NCI-H1105 treated with DMSO at 0.1 percent for 48 hours (cell line): ENCODE results near the gene CIB4.

Source experiments
- DNase-seq: peaks from one replicate; lab custom pipeline; 2025; lab: John Stamatoyannopoulos, UW

Gene CIB4

DNA sequence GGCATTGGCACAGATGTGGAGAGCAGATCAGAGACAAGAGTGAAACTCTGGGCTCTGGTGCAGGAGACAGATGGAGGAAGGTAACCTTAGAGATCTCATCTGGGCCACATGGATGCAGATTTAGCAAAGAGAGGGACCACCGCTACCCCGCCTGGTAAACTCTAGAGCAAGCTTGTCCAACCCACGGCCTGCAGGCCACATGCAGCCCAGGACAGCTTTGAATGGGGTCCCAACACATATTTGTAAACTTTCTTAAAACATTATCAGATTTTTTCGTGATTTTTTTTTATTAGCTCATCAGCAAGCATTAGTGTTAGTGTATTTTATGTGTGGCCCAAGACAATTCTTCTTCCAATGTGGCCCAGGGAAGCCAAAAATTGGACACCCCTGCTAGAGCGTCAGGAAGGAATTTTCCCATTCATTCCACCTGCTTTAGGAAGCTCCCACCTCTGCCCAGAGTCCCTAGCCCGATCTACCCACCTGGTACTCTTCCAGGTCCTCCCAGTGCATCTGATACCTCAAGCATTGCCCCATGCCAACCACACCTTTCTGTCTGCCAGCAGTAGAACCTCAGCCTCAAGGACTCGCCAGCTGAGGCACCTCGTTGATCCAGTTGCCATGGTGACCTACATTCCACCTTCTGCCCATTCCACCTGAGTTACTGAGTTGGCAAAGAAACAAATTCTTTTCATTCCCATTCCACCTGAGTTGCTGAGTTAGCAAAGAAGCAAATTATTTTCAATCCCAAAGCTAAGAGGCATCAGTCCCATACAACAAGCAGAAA, at the start of gene CIB4:
CIB4 (minus strand) TSS at position 586 of the 784 bp plus-strand sequence; CDS start at position 534, 52 bp downstream.
- peak; percentile 31 for DNase-seq

DNA sequence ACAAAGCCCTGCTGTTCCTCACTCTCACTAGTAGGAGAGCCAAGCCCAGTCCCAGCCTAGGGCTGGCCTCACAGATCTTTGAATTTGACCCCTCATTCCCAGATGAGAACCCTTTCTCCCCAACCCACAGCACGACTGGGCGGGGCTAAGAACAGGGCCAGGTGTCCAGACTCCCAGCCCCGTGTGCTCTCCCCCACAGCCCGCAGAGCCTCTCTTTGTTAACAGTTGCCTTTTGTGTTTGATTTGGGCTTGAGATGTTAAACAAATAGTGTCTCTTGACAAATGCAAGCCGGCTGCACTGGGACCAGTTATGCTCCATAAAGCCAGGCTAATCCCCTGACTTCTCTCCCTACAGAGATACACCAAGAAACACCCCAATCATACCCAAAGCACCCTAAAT, 46.6 kb upstream of the CIB4 start:
- DNase-seq = peak; percentile 62

DNA sequence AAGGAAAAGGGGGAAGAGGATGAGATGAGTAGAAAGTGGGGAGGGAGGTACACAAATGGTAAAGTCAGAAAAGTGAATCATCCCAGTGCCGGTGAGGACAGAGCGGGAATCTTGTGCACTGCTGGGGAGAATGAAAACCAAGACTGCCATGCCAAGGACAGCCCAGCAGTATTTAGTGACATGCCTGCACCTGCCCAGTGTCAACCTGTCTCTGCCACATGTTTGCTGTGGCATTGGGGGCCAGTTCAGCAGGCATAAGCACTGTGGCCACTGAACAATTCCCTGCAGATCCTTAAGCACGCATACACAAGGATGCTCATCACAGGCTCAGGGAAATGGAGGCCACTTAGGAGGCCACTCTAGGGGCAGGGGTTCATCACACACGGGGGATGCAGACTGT, 46.2 kb upstream of the CIB4 start:
- DNase-seq = peak; percentile 83

DNA sequence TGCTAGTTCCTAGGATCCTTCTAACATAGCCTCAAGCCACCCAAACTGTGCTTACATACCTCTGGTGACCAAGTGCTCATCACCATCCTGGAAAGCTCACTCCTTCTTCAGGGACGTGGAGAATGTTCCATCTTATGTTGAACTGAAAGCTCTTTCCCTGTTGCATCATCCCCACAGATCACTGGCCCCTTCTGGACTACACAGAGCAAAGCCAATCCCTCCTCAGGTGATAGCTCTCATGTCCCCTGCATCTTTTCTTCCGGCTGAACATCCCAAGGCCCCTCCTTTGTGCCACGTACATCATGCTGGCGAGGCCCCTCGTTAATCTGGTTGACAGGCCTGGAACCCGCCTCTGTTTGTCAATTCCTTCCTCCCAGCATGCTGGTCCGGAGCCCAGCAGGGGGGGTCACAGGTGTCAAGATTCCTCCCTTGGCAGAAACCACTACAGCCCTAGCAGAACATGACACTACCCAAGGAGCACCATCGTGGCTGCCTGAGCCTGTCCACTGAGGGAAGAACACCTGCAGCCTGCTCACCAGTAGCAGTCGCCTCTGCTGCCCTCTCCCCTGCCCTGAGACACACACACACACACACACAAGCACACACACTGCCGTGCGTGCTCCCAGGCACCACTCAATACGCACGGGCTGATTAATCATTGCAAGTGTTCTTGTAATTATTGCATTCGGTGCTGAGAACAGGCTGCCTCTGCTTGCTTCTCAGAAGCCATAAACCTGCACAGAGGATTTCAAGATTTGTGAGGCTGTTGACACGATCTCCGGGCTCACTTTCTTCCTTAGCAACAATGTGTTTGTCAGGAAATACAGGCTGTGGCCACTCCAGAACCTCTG, 45.0 kb upstream of the CIB4 start:
- DNase-seq = peak; percentile 69

DNA sequence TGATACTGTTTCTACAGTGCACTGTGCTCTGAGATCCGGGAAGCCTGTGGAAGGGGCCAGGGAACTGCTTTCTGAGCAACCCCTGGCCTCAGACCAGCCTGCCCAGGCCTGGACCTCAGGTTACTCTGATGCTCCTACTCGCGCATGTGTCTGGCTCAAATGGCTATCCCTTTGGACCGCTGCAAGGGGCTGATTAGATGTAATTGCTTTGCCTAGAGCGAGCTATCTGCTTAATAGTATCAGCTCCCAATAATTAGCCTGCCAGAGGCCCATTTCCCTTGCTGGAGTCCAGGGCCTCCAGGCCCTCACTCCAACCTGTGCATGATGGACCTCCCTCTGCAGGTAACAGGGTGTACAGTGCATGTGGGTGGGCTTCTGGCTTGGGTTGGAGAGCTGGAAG, 44.2 kb upstream of the CIB4 start:
- no peak for DNase-seq

DNA sequence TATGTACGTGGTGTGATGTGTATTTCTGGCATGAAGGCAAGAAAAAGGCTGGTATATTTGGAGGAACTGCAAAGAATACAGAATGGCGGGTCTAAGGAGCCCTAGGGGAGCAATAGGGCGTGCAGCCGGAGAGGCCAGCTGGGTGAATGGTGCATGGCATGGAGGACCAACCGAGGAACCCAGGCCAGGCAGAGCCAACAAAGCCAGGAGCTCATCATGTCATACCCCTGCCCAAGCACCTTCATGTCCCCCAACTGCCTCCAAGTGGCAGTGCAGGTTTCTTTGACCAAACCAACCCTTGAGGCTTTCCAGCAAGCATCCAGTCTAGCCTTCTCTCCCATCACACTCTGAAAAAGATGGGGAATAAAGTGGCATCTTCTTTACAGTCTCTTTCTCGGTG, 42.4 kb upstream of the CIB4 start:
- no peak for DNase-seq

DNA sequence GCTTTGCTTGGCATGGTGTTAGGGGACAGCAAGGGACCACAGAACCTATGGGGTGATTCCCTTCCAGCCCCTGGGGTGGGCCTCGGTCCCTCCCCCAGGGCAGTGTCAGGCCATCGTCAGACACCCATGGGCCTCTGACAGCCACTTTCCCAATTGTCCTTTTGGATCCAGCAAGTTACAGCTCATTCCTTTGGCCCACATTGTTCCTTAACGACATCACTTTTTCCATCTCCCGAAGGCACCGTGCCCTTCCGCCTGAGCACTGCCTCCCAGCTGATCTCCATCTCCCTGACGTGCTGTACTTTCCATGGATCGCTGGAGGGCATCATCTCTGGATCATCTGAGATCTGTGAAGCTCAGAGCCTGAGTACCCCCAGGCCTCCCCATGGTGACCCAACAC, 41.0 kb upstream of the CIB4 start:
- no peak for DNase-seq

DNA sequence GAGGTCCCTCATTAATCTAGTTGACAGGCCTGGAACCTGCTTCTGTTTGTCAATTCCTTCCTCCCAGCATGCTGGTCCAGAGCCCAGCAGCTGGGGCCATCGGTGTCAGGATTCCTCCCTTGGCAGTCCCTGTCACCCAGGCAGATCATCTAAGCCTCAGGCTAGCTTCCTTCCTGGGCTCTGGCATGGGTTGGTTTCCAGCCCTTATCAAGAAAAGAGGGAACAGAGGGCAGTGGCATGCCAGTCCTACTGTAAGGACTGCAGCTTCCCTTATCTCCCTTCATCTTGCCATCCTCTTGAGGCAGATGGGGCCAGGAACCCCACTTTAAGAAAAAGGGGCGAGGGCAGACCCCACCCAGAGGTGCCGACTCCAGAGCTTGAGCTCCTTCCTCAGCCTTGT, 40.5 kb upstream of the CIB4 start:
- DNase-seq = no peak

DNA sequence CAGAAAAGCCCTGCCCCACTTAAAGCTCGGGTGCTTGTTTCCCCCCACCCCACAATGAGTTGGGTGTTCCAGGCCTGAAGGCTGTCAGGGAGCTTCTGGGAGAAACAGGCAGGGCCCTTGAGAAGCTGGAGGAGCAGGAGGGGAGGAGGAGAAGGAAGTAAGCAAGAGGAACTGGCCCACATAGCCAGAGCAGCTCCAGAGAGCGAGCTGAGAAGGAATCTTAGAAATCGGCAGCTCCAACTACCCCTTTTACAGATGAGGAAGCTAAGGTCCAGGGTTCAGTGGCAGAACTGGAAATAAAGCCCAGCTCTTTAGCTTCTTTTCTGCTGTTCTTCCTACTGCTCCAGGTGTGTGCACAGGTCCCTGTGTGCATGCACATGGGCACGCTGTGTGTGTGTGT, 38.7 kb upstream of the CIB4 start:
- no peak for DNase-seq

DNA sequence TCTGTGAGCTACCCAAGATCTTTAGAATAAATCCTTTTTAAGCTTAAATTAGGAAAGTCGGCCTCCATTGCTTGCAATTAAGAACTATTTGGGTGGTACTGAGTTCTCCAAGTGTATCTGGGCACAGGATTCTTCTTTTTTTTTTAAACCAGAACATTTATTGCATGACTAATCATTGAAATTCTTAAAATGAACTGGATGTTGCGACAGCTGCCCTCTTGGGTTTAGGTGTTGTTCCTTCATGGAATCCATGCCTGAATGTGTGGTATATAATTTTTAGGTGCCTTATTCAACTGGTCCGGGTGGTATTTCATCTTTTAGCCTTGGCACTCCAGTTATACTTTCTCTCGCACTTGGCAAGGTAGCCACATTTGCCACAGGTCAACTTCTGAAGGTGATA, 36.9 kb upstream of the CIB4 start:
- DNase-seq = no peak

DNA sequence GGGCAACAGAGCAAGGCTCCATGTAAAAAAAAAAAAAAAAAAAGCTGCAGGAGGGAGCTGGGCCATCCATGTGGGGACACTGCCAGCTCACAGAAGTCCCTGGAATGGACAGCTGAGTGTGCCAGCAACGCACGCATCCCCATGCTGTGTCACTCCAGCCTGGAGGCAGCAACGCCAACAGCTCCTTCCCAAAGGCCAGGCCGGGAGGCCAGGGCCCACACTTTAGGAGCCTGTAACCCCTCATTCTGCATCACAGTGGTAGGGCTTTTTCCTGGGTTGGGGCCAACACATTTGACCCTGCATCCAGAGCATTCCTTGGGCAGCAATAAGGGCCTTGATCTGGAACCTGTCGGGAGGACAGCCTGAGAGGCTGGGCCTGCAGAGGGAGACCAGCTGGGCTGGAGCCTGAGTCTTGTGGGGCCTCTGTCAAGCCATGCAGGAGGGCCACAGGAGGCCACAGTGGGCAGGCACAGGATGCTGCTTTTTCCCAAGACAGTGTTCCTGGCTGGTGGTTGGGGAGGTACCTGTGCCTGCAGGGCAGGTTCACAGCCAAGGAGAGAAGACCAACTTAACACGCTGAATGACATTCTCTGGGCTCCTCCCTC, 34.6 kb upstream of the CIB4 start:
- no peak for DNase-seq

DNA sequence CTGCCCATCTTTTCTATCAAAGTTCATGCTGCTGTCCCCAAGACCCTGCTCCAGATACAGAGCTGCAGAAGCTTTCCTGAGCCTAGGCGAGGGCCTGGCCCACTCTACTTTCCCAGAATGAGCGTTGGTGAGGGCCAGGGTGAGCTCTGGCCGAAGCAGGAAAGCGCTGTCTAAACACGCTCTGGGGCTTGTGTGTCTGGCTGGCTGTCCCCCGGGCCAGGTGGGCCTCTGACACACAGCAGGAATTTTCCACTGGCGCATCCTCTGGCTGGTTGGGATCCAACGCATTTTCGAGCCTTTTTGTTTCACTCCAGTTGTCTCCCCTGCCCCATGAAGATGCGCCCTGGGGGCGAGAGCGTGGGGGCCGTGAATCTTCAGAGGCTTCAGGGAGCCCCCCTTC, 33.6 kb upstream of the CIB4 start:
- no peak for DNase-seq

DNA sequence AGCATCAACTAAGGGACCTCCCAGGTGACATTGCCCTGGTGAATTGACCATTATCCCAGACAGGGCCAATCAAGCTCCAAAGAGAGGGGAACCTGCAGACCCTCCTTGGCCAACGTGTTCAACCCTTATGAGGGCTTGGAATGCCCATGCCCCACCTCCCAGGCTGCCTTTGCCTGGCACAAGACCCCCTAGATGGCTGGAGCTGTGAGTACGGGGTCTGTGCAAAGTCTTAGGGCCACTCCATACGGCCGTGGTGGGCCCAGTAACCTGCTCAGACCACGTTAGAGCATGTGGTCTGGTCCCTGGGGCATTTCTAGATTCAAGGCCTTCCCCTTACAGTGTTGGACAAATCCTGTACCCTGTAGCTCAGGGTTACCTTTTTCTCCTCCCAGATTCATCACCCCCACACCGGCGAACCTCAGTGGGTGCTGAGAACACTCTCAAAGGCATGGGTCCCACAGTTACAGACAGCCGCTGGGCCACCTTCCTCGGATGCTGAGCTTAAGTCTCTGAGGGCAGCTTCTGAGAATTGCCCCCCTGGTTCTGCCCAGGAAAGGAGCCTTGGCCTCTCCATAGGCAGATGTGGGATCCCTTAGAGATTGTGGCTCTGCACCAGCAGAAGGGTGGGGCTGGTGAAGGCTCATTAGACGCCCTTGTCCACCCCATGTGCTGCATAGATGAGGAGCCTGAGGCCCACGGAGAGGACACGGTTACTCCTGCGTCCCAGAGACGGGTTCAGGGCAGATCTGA, 33.0 kb upstream of the CIB4 start:
- no peak for DNase-seq

DNA sequence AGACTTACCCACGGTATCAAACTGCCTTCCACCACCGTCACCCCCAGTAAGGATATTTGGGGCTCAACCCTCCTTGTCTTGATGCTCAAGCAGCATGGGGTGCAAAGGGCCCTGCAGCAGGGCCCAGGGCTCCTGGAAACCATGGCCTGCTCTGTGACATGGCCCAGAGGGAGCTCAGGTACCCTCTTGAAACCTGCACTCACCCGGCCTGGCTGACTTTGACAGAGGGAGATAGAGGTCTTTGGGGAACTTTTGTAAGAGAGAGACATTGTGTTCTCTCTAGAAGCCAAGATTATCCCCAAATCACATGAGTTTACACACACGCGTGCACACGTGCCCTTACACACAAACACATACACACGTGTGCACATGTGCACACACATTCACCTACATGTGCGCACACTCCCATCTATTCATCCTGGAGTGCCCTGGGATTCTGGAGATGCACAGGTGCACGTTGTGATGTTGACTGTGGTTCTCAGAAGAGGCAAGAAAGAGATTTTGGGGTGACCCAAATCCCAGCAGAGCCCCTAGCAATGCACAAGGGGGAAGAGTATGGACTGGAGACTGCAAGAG, 31.7 kb upstream of the CIB4 start:
- DNase-seq = no peak

DNA sequence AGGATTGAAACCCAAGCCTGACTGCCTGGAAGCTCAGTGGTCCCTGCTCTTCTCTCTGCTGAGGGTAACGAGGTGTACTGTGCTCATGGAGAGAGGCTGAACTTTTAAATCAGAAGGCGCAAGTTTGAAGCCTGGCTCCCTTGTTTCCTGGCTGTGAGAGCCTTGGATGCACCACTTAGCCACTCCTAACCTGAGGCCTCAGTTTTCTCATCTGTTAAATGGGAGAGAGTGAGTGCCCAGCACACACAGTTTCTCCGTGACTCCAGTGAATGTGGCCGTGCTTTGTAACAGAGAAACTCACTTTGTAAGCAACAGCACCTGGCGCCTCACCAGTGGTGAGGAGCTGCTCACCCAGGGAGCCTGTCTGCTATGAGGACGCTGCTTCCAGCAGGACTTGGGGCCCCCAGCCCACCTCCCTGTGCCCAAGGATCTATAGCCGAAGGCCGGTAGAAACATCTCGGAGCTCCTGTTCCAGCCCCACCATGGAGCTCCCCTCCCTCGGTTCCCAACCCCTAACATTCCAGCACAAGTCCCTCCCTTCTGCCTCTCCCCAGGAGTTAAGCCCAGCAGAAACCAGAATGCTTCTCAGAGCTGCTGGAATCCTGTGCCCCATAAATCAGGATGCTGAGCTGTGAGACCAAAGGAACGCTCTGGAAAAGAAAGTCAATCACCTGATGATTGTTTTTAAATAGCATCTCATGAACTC, 31.1 kb upstream of the CIB4 start:
- DNase-seq = no peak

DNA sequence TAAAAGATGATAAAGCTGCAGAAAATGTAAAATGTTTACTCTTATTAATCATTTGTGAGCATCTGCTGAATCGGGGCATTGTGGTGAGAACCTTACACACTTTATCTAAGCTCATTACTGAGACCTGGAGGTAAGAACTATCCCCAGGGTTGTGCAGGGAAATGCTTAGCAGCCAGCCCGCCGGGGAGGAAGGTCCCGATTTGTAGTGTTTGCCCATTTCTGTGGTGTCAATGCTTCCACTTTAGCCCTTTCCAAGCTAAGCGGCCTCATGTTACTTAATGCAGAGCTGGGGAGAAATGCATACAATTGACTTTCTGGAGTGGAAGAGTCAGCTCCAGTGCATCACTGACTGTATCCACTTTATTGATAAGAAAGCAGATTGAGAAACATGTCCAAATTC, 30.5 kb upstream of the CIB4 start:
- no peak for DNase-seq

DNA sequence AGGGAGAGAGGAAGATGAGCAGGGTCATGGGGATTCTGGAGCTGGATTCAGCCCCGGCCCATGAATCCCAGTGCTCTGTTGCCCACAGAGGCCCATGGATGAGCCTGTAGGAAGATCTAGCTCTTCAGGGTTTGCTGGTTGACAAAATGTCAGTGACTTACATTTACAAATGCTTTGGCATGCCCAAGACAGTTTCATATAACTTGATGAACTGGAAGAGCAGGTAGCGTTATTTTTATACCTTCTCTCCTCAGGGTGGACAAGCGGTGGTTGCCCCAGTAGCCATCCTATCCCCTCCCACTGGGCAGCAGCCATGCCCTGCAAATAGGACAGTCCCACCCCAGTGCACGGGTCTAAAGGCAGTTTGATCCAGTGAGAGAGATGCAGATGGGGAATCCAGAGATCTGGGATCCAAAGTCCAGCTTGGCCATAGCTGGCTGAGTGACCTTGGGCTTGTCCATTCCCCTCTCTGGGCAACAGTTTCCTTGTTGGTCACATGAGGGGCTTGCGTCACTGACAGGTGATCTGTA, 29.8 kb upstream of the CIB4 start:
- no peak for DNase-seq

DNA sequence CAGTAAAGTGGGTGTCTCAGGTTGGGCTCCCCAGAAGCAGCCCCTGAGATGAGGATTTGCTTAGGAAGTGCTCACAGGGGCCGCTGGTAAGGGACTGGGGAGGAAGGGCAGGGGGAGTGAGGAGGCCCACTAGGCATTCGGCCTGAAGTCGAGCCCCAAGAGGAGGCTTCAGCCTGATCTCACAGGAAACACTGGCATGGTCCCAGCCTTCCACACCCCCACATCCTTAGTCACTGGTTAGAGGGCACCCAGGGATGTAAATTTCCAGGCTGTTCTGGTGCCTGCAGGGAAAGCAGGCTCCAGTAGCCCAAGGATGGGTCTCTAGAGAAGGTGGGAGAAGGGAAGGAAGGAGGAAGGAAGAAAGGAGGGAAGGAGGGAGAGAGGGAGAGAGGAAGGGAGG, 29.0 kb upstream of the CIB4 start:
- DNase-seq = no peak

DNA sequence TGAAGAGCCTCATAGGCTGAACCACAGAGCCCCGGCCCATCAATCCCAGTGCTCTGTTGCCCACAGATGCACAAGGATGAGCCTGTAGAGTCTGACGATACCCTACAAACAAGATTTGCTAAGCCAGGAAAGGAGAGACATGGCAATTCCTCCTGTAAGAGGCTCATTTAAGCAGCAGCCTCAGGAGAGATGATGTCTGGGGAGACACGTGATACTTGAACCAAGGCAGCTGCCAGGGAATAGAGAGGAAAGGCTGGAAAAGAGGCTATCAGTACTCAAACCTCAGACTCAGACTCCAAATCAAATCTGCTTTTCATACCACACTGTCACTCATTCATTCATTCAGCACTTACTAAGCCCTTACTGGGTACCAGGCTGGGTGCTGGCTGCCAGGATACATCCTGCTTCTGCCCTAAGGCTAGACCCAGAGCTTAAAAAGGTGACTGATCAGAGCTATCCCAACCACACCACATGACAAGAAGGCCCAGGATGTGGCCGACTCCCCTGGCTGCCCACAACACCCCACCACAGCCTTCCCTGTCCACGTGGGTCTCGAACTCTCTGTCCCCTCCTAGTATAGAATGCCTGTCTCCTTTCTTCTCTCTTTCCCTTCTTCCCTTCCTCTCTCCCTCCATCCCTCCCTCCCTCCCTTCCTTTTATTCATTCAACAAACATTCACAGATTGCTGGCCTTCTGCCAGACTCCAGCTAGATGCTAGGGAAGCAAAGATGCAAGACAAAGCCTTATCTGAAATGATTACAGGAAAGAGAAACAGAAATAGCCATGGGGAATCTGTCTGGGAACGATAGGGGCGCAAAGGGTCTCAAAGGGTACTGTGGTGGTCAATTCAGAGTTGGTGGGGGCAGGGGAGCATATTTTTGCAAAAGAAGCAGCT, 27.9 kb upstream of the CIB4 start:
- DNase-seq = no peak

DNA sequence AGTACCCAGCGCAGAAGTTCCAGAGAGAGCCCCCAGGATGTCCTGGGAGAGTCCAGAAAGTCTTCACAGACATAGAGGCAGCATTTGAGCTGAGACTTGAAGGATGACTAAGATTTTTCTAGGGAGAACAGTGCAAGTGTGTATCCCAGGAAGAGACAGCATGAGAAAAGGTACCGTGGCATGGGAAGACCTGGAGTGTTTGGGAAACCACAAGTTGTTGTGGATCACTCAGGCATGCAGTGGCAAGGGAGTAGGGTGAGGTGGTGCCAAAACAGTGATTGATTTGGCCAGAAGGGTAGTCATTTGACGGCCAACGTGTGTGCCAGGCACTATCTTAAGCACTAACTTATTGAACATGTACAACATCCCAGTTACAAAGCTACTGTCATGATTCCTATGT, 26.9 kb upstream of the CIB4 start:
- DNase-seq = no peak
